Heart left ventricle (tissue), 13 donors: ENCODE measurements around the gene DNM3.

ENCODE experiments used
- POLR2A ChIP-seq, 2 donors: fragments of 450-650 bp; IDR thresholded peaks; one replicate each; pipeline ENCODE4 v1.6.1; 2017; ENCODE audit warnings: antibody characterized with exemption in 2 of 2, mild to moderate bottlenecking in 2 of 2, moderate library complexity in 2 of 2
- TF ChIP-seq, protein P1 (sequence below), 12 donors: fragments of 200-600 bp; sonication (generic) in 4 of 12; IDR thresholded peaks; one replicate each; pipeline versions ENCODE4 v1.5.0 to v1.8.0; 2018 to 2022; ENCODE audit warnings: antibody characterized with exemption in 12 of 12, mild to moderate bottlenecking in 5 of 12
- donor health status: ischemic (EF 13 %, LVEDD 7.1; RV severe dilation, severe dysfunction).
- donor health status: DM: no; HTN: yes; CAD: no.
- donor health status: DM: no; HTN: no; CAD: no.
- donor health status: ischemic (EF 25% LVEDD 6.9; RV normal size, moderate dysfunction).
- donor health status: ischemic (EF 25% LVEDD 5.7; RV mildly dilated, moderate dysfunction).
- donor health status: ischemic (EF 35%, LVEDD 5.7; RV mildly dilated, moderate dysfunction).
- donor health status: nonischemic (EF 11% LVEDD 7.7; RV severe dilation, severe dysfunction).
- donor health status: DM: yes; HTN: yes; CAD: no.
- donor health status: PGD.
- donor health status: ischemic (EF 29% LVEDD 5.4; RV normal size, mild dysfunction).
- donor health status: nonischemic (EF 23%, LVEDD 6.1; RV moderate dilation, normal function).

DNA sequence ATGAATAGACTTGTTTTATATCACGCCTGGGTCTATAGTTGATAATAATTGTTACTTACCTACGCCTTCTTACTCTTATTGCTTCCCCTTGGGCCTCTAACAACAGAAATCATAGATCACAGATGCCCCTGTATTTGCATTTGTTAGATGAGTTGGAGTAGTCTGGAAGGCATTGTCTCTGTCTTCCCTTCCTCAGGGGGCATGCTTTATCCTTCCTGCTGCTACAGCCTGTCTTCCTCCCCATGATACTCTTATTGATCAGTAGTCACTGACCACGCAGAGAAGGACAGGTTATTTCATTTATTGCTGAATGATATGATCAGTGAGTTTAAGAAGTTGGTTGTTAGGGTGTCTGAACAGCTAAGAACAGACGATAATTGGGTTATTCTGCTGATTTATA is 98.4 kb downstream of the DNM3 start:
- TF ChIP-seq, protein P1, sequence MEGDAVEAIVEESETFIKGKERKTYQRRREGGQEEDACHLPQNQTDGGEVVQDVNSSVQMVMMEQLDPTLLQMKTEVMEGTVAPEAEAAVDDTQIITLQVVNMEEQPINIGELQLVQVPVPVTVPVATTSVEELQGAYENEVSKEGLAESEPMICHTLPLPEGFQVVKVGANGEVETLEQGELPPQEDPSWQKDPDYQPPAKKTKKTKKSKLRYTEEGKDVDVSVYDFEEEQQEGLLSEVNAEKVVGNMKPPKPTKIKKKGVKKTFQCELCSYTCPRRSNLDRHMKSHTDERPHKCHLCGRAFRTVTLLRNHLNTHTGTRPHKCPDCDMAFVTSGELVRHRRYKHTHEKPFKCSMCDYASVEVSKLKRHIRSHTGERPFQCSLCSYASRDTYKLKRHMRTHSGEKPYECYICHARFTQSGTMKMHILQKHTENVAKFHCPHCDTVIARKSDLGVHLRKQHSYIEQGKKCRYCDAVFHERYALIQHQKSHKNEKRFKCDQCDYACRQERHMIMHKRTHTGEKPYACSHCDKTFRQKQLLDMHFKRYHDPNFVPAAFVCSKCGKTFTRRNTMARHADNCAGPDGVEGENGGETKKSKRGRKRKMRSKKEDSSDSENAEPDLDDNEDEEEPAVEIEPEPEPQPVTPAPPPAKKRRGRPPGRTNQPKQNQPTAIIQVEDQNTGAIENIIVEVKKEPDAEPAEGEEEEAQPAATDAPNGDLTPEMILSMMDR (IDR thresholded peaks at IDR 0.05), result no peak
- no peak for TF ChIP-seq POLR2A (IDR thresholded peaks at IDR 0.05)
